ENCODE data around the gene GFRA1.

GRCh38 chr10:116168745-116169144 lies 104.3 kb downstream of the GFRA1 start:
- TF ChIP-seq POLR2A (IDR thresholded peaks at IDR 0.05) = no peak
- TF ChIP-seq CTCF (IDR thresholded peaks at IDR 0.05) = no peak
- no peak for TF ChIP-seq EP300 (IDR thresholded peaks at IDR 0.05)
